ENCODE results near the gene KLK7. TPM values are rescaled to one million over a fixed set of nuclear protein-coding genes. Genes with fewer than 3 reads are reported as not detected.

The KLK7 gene
- total RNA-seq = not detected

DNA sequence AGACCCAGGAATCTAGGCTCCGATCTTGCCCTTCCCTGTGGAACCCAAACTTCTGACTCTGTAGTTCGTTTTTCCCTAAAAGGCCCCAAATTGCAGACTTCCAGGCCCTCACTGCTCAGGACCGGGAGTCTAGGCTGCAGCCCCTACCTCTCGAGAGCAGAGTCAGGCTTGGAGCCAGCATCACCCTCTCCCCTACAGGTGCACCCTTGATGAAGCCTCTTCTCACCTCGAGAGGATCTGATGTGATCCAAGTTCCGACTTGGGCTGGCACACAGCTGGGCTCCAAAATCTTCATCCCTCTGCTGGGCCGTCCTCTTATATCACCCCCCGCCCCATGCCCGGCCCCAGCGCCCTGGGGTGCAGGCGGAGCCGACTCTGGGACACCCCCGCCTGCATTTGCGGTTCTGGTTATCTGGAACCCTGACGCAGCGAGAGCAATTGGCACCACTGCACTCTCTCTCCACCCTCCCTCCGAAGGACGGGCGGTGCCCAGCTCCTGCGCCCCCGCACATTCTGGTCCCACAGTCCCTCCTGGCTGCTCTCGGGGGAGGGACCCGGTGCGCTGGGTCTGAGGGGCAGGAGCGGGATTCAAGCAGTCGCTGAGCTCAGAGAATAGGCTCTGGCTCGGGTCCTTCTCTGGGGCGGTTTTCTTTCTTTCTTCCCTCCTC lies at the start of gene KLK7:
TSS of gene KLK7 (minus strand) at position 293 of the 668 bp plus-strand sequence. CDS start 1,518 bp downstream, outside the sequence.
- no peaks in the 10 kb centered on the region for H3K4me1 ChIP-seq (ENCODE audit: insufficient read depth, low read length)
- H3K9me3 ChIP-seq (ENCODE audit: low read depth, low read length) = no peaks in the 10 kb centered on the region
- H3K27me3 ChIP-seq (ENCODE audit: insufficient read depth, low read length) = peaks cover 4% of the 10 kb centered on the region
- H3K4me3 ChIP-seq (ENCODE audit: low read length) = no peak within 1 kb of the TSS

DNA sequence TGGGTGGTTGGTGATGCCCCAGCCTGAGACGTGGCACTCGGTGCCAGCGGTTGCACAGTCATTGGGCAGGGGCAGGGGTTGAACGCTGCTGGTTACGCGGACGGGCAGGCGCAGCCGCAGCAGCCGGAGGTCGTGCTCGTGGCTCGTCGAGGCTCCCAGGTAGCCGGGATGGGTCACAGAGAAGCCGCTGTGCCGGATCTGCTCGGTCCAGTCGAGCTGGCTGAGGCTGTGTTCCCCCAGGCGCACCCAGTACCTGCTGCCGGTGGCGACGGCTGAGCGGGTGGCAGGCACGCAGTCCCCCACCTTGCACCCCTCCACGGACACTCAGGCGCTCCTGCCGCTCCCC lies 48.1 kb upstream of the KLK7 start:
- Histone ChIP-seq H3K4me1 (ENCODE audit: insufficient read depth, low read length) (no peaks in the 10 kb centered on the region), H3K27me3 (ENCODE audit: insufficient read depth, low read length) (no peaks in the 10 kb centered on the region), H3K9me3 (ENCODE audit: low read depth, low read length) (no peaks in the 10 kb centered on the region), H3K4me3 (ENCODE audit: low read length) (no peak overlapping the region)

DNA sequence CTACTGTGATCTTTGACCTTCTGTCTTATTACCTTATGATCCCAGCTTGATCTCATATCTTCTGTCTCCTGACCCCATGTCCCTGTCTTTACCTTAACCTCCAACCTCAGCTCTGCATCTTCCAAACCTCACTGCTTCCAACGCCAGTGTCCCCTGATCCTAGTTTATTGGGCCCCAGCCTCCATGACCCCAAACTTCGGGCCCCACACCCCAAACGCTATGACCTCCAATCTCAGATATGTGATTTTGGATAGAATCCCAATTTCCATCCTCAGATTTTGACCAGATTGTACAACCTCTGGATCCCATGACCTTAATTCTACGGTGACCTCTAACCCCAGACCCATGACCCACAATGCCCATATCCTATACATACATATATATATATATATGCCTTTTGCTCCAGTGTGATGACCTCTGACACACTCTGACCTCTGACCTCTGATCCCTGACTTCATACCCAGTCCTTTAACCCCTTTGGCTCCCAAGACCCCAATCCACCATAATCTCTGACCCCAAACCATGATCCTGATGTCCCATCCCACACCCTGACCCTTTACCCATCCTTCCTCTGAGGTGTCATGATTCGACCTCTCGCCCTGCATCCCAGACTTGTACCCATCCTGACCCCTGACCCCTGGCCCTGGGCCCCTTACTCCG lies 47.6 kb upstream of the KLK7 start:
- Histone ChIP-seq H3K4me3 (ENCODE audit: low read length) (no peak overlapping the region), H3K9me3 (ENCODE audit: low read depth, low read length) (no peaks in the 10 kb centered on the region), H3K27me3 (ENCODE audit: insufficient read depth, low read length) (no peaks in the 10 kb centered on the region), H3K4me1 (ENCODE audit: insufficient read depth, low read length) (no peaks in the 10 kb centered on the region)

DNA sequence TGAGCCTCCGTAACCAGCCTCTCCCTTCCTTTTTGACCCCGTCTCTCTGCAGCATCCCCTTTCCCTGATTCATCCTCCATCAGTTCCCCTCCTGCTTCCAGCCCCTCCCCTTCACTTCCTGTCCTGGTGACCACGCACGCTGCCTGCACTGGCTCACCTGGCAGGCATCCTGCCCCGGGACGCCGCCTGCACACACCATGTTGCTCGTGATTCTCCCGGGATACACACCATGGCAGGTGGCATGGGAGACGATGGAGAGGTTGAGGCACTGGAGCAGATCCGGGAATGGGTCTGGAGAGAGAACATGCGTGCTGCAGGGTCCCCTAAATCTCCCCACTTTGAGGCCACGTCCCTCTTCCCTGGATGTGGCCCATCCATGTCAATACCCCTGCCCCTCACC lies 46.9 kb upstream of the KLK7 start:
- no peak overlapping the region for H3K4me3 ChIP-seq (ENCODE audit: low read length)
- H3K9me3 ChIP-seq (ENCODE audit: low read depth, low read length) = no peaks in the 10 kb centered on the region
- no peaks in the 10 kb centered on the region for H3K4me1 ChIP-seq (ENCODE audit: insufficient read depth, low read length)
- H3K27me3 ChIP-seq (ENCODE audit: insufficient read depth, low read length) = no peaks in the 10 kb centered on the region

DNA sequence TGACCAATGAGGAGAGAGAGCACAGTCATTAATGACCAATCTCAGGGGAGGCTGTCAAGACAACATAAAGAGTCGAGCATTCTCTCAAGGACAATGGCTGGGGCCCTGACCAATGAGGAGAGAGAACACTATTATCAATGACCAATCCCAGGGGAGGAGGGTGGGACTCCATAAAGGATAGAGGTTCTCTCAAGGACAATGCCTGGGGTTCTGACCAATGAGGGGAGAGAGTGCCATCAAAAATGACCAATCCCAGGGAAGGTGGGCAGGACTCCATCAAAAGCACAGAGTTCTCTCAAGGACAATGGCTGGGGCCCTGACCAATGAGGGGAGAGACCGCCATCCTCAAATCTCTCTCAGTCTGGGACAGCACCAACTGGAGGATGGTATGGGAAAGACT lies 46.0 kb upstream of the KLK7 start:
- H3K4me1 ChIP-seq (ENCODE audit: insufficient read depth, low read length) = no peaks in the 10 kb centered on the region
- H3K27me3 ChIP-seq (ENCODE audit: insufficient read depth, low read length) = no peaks in the 10 kb centered on the region
- H3K4me3 ChIP-seq (ENCODE audit: low read length) = no peak overlapping the region
- H3K9me3 ChIP-seq (ENCODE audit: low read depth, low read length) = no peaks in the 10 kb centered on the region

DNA sequence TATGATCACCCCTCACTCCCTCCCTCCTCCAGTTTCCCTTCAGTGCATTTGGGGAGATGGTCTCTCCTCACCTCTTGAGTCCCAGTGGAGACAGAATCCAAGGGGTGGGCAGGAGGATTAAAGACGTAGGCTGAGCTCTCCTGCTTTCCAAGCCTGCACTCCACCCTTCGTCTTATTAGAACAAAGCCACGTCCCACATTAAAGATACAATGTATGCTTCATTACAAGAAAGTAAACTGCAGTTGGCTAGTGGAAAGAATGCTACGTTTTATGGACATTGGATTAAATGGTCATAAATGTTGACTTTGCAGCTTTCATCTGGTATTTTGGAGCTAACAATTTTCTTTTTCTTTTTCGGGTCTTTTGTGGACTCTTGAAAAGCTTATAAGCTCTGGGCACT lies 44.2 kb upstream of the KLK7 start:
- Histone ChIP-seq H3K4me1 (ENCODE audit: insufficient read depth, low read length) (no peaks in the 10 kb centered on the region), H3K4me3 (ENCODE audit: low read length) (no peak overlapping the region), H3K27me3 (ENCODE audit: insufficient read depth, low read length) (no peaks in the 10 kb centered on the region), H3K9me3 (ENCODE audit: low read depth, low read length) (no peaks in the 10 kb centered on the region)

DNA sequence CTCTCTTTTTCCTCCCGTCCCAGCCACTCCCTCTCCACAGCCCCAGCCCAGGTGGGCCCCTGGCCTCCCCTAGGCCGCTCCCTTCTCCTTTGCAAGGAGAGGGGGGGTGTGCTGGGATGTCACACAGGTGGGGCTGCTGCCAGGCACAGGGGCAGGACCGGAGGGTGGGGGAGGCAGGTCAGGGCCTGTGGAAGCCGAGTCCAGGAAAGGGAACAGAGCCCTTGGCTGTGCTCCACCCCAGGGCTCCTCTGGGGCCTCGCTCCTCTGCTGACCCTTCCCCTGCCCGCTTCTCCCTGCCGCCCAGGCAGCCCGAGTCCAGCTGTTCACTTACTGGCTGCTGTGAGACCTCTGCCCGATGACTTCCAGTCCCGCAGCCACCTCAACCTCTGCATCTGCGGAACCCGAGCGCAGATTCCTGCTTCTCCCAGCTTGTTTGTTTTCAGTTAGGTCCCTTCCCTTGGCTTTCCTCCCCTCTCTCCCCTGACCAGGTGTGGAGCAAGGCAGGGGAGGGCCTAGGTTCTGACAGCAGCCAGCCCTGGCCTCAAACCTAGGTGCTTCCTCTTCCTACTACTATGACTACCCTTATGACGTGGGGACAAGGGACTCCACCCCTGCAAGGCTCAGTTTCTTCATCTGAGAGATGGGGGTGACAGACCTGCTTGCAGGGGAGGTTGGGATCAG lies 43.5 kb upstream of the KLK7 start:
- H3K4me3 ChIP-seq (ENCODE audit: low read length) = no peak overlapping the region
- H3K9me3 ChIP-seq (ENCODE audit: low read depth, low read length) = no peaks in the 10 kb centered on the region
- H3K27me3 ChIP-seq (ENCODE audit: insufficient read depth, low read length) = no peaks in the 10 kb centered on the region
- H3K4me1 ChIP-seq (ENCODE audit: insufficient read depth, low read length) = no peaks in the 10 kb centered on the region

DNA sequence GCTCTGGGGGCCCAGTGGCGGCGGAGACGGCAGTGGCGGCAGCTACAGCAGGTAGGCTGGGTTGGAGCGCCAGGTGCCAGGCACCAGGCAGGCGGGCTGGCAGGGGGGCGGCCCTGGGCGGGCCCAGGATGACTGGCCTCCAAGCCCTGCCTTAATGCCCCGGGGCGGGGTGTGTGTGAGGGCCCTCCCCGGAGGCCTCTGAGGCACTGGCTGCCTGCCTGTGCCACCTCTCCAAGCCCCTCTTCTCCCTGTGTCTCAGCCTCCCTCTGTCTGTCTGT lies 42.8 kb upstream of the KLK7 start, which contains the start of gene KLK11:
TSS of gene KLK11 (minus strand) at position 63 of the 278 bp plus-strand sequence. CDS start 985 bp downstream, outside the sequence.
- H3K9me3 ChIP-seq (ENCODE audit: low read depth, low read length) = no peaks in the 10 kb centered on the region
- H3K4me1 ChIP-seq (ENCODE audit: insufficient read depth, low read length) = no peaks in the 10 kb centered on the region
- H3K4me3 ChIP-seq (ENCODE audit: low read length) = no peak within 1 kb of the TSS
- H3K27me3 ChIP-seq (ENCODE audit: insufficient read depth, low read length) = no peaks in the 10 kb centered on the region

DNA sequence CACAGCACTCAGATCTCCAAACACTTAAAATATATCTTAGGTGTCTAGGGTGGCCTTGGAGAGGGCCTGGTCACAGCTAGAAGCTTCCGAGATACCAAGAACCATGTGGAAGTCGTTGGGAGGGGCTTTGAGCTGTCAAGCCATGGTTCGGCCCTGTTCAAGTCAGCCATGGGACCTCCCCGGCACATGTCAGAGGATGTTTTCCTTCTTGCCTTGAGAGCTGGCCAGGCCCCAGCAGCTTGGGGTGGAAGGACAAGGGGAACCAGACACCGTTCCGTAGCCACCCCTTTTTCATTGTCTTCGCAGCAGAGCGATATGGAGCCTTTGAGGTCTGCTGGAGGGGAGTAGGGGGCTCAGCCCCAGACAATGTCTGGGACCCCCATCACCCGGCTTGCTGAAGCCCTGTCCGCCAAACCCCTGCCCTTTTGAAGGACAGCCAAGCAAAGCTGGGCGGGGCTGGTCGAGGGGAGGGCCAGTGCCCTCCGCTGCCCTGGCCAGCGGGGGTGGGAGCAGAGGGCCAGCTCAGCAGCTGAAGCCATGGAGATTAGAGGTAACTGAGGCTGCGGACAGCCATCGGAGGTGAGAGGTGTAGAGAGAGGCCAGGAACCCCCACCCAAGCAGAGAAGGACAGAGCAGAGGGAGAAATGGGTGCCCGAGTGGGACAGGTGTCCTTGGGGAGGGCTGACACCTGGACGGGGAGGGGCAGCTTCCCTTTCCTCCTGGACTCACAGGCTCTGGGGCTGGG lies 42.3 kb upstream of the KLK7 start:
- Histone ChIP-seq H3K27me3 (ENCODE audit: insufficient read depth, low read length) (no peaks in the 10 kb centered on the region), H3K4me1 (ENCODE audit: insufficient read depth, low read length) (no peaks in the 10 kb centered on the region), H3K9me3 (ENCODE audit: low read depth, low read length) (no peaks in the 10 kb centered on the region), H3K4me3 (ENCODE audit: low read length) (no peak overlapping the region)

DNA sequence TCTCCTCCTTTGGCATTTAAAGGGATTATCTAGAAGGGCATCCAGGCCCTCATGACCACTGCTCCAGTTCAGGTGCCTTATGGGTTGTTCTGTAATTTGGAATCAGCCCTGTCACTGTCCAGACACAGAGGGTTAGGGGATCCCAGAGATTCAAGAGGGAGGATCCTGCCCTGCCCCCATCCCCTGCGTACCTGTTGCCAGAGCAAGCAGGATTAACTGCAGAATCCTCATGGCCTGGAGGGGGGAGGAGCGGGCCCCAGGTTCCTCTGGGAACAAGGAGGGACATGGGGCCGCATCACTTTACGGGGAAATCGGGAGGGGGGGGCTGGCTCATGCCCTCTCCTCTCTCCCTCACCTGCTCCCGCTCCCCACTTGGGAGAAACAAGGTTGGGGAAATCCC lies 41.7 kb upstream of the KLK7 start:
- Histone ChIP-seq H3K4me1 (ENCODE audit: insufficient read depth, low read length) (no peaks in the 10 kb centered on the region), H3K27me3 (ENCODE audit: insufficient read depth, low read length) (peaks cover 1% of the 10 kb centered on the region), H3K9me3 (ENCODE audit: low read depth, low read length) (no peaks in the 10 kb centered on the region), H3K4me3 (ENCODE audit: low read length) (no peak overlapping the region)

DNA sequence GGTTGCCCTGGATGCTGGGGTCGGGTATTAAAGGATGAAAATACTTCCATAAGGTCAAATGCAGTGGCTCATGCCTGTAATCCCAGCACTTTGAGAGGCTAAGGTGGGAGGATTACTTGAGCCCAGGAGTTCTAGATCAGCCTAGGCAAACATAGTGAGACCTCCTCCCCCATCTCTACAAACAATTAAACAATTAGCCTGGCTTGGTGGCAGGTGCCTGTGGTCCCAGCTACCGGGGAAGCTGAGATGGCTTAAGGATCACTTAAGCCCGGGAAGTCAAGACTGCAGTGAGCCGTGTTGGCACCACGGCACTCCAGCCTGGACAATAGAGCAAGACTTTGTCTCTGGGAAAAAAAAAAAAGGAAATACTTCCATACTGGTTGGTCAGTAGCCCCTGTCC lies 41.2 kb upstream of the KLK7 start:
- Histone ChIP-seq H3K9me3 (ENCODE audit: low read depth, low read length) (no peaks in the 10 kb centered on the region), H3K4me3 (ENCODE audit: low read length) (no peak overlapping the region), H3K27me3 (ENCODE audit: insufficient read depth, low read length) (peaks cover 6% of the 10 kb centered on the region), H3K4me1 (ENCODE audit: insufficient read depth, low read length) (no peaks in the 10 kb centered on the region)

DNA sequence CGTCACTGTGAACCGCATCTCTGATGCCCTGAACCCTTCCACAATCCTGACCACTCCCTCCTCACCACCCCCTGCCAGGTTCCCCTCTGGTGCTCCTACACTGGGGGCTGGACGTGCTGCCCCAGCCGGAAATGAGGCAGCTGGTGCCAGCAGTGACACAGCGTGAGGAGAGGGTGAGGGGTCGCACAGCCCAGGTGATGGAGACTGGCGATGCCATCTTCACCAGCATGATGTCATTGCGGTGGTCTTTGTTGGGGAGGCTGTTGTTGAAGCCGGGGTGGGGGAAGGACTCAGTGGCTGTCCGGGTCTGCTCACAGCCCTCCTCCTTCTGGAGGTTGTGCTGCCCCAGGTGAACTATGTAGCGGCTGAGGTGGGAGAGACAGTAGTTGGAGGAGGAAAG lies 40.2 kb upstream of the KLK7 start:
- peaks cover 13% of the 10 kb centered on the region for H3K27me3 ChIP-seq (ENCODE audit: insufficient read depth, low read length)
- no peak overlapping the region for H3K4me3 ChIP-seq (ENCODE audit: low read length)
- H3K4me1 ChIP-seq (ENCODE audit: insufficient read depth, low read length) = peaks cover 5% of the 10 kb centered on the region
- H3K9me3 ChIP-seq (ENCODE audit: low read depth, low read length) = no peaks in the 10 kb centered on the region

DNA sequence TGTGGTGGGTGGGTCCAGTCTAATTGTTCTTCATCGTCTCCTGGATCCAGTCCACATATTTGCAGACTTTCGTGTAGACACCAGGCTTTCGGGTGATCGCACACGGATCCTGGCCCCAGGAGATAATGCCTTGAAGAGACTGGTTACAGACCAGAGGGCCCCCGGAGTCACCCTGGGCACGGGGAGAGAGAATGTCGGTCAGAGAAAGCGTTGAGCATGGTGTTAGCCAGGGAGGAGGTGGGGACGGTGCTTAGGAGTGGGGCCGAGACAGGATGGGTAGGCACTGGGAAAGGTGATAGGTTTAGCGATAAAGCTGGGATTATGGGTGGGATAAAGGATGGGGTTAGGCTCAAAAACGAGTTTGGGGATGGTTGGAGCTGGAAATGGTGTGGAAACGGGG lies 38.8 kb upstream of the KLK7 start:
- H3K4me1 ChIP-seq (ENCODE audit: insufficient read depth, low read length) = peaks cover 6% of the 10 kb centered on the region
- H3K4me3 ChIP-seq (ENCODE audit: low read length) = no peak overlapping the region
- H3K9me3 ChIP-seq (ENCODE audit: low read depth, low read length) = no peaks in the 10 kb centered on the region
- H3K27me3 ChIP-seq (ENCODE audit: insufficient read depth, low read length) = peaks cover 22% of the 10 kb centered on the region

DNA sequence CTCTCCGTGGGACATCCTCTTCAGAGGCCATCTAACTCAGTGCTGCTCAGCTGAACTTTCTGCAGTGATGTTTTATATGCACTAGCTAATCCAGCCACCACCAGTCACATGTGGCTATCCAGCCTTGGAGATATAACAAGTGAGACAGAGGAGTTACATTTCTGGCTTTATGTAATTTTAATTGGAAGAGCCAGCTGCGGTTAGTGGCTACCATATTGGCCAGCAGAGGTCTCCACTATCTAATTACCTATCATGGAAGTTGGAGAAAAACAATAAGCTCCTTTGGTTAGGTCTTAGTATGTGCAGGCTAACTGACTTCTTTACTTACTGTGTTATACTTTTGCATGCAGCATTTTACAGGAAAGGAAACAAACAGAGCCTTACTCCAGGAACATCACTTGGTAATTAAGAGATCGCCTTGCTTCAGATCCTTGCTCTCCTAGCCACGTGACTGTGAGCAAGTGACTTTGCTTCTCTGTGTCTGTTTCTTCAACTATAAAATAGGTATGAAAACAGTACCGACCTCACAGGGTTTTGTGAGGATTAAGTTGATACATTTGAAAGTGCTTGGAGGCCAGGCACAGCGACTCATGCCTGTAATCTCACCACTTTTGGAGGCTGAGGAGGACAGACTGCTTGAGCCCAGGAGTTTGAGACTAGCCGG lies 37.4 kb upstream of the KLK7 start:
- H3K27me3 ChIP-seq (ENCODE audit: insufficient read depth, low read length) = peaks cover 33% of the 10 kb centered on the region
- H3K4me3 ChIP-seq (ENCODE audit: low read length) = no peak overlapping the region
- peaks cover 6% of the 10 kb centered on the region for H3K4me1 ChIP-seq (ENCODE audit: insufficient read depth, low read length)
- H3K9me3 ChIP-seq (ENCODE audit: low read depth, low read length) = no peaks in the 10 kb centered on the region

DNA sequence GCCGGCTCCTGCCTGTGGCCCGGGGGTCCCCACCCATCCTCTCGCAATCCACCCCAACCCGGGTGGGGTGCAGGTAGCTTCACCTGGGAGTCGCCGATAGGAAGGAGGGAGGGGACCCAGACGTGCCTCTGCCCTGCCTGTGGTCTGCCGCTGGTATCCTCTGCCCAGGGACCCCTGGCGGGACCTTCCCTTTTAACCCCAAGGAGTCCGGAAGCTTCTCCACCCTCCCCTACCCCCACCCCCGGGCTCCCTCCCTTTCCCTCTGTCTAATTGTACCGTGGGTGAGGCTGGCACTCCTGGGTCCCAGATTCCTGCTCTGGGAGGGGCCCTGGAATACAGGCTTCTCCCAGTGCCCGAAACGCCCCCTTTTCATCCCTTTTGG lies 35.8 kb upstream of the KLK7 start, which contains the start of gene KLK10:
TSS of gene KLK10 (minus strand) at position 166 of the 382 bp plus-strand sequence. CDS start 579 bp downstream, outside the sequence.
- no peak within 1 kb of the TSS for H3K4me3 ChIP-seq (ENCODE audit: low read length)
- H3K4me1 ChIP-seq (ENCODE audit: insufficient read depth, low read length) = peaks cover 6% of the 10 kb centered on the region
- H3K9me3 ChIP-seq (ENCODE audit: low read depth, low read length) = no peaks in the 10 kb centered on the region
- H3K27me3 ChIP-seq (ENCODE audit: insufficient read depth, low read length) = peaks cover 40% of the 10 kb centered on the region

All from mononuclear cell (primary cell).